ENCODE data around the gene TRPV2.

Gene TRPV2

DNA sequence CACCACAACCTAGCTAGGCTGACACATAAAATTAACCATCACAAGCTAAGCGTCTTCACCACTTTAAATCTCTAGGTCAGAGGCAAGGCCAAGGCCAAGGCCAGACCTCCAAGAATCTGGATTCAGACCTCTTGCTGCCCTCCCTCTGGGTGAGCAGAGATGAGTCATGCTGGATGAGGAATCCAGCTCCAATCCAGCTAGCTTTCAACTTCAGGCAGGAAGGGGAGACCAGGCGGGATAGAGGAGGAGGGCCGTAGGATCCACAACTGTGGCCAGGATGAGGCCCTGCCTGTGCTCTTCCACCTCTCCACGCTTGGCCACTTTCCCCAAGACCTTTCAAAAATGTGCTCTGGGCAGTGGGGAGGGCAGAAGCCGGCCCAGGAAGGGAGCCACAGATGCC is 61.9 kb downstream of the TRPV2 start:
- DNase-seq (ENCODE audit: low read depth): peak; percentile 94

GRCh38 chr17:16477666-16478065 is 62.3 kb downstream of the TRPV2 start:
- DNase-seq (ENCODE audit: low read depth): no peak

DNA sequence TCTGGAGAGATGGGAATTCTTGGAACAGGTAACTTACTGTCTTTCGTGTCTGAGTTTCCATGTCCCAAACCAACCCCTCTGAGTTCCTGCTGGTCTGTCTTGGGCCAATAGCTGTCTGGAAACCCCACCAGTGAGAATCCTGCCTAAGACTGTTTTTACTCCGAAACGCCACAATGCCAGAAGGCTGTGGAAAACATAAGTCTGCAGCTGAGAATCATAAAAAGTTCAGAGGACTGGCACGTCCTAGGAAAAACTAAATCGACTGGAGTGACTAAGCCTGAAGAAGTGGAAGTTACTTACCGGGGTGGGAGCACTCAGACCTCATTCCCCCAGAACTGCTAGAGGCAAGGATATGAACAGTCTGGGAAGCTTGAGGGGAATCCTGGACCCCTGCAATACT is 63.3 kb downstream of the TRPV2 start:
- peak; percentile 44 for DNase-seq (ENCODE audit: low read depth)

- DNase-seq (ENCODE audit: low read depth): peak; percentile 30
Measured at GRCh38 chr17:16479264-16479663, 63.9 kb downstream of the TRPV2 start.

DNA sequence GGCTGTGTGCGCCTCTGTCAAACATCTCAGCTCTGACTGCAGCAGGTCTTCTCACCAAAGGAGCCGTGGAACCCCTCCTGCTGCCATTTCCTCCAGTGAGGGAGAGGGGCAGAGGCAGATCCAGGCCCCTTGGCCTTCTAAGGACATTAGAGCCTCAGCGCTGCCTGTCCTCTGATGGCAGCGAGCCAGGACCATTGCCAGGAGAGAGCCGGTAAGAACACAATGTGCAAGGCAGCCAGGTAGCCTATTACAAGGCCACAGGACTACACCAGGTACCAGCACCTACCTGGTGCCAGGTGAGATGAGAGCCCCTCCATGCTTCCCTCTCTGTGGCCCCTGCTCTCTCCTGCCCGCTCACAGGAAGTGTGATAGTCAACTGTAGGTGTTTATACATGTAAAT is 65.6 kb downstream of the TRPV2 start:
- no peak for DNase-seq (ENCODE audit: low read depth)

DNA sequence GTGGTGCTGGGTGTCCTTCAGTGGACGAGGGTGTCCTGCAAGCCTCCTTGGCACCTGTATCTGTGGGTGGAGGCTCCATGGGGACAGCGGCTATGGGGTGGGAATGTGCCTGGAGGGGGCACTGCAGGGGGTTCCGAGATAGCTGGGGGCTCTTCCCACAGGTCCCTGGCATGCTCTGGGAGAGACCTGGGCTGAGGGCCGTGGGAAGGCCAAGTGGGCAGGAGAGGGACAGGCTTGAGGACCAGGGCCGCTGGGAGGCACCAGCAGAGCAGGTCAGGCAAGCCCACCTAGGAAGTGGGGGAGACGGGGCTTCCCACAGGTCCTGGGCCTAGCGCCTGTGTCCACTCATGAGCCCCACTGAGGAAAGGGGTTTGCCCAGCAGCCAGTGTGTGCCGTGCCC is 66.9 kb downstream of the TRPV2 start:
- no peak for DNase-seq (ENCODE audit: low read depth)

DNA sequence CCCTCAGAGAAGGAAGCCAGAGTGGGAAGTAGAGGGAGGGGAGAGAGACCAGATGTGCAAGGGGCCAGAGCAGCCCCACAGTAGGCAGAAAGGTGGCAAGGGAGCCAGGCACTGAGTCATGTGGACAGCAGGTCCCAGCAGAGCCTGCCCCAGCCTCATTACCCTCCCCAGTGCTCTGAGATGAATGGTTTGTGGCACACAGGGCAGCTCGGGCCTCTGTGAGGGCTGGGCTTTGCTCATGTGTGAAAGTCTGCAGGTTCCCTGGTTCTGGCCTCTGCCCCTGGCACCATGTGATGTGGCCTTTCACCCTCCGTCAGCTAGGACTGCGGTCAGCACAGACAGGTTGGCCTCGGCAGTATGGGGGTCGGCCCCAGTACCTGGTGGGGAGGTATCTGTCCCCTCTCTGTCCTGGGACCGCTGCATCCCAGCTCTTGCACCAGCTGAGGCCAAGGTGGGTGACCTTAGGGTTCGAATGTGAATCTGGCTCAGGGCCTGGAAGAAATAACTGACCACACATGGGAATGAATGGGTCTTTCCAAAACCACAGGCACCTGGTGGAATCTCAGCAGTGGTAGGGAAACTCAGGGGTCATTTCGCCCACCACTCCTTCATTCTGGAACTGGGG is 67.8 kb downstream of the TRPV2 start:
- no peak for DNase-seq (ENCODE audit: low read depth)

- DNase-seq (ENCODE audit: low read depth): no peak
Measured at GRCh38 chr17:16484445-16485175, 69.2 kb downstream of the TRPV2 start.

Data from EH (cell line).